ENCODE results near the gene MDN1. TPM values are rescaled to one million over a fixed set of nuclear protein-coding genes. Genes with fewer than 3 reads are reported as not detected.

MDN1 gene
- polyA plus RNA-seq, 2 of the 4 experiments (the other 2 are of a cell fraction): 6.4 to 20.5 TPM

Small RNAs within 50 kb of the gene (small RNA-seq; reads per million reads assigned to genes)
- gene DNAJC19P6 (0 reads per million in 6 experiments), gene RF00019 (0 reads per million in 6 experiments)

Other genes starting within 250 kb of the MDN1 start
- 37.5 and 56.0 TPM in 2 replicates for gene LYRM2, start 181.0 kb downstream of the MDN1 start, polyA plus RNA-seq (2011; rRNA removed)
- gene LYRM2, start 181.0 kb downstream of the MDN1 start, polyA plus RNA-seq (2017; fragmentation: RNase III; extraction: RNeasy Plus Mini Kit Qiagen cat#74134 plus additional on column Dnase treatment): 33.2 to 38.1 TPM (median 35.0 TPM) in 3 replicates
- 8.8 and 13.6 TPM in 2 replicates for gene CASP8AP2, start 10.1 kb upstream of the MDN1 start, polyA plus RNA-seq (2011; rRNA removed)
- gene CASP8AP2, start 10.1 kb upstream of the MDN1 start, polyA plus RNA-seq (2017; fragmentation: RNase III; extraction: RNeasy Plus Mini Kit Qiagen cat#74134 plus additional on column Dnase treatment): 7.1 to 8.2 TPM (median 7.5 TPM) in 3 replicates
- gene GJA10, start 74.7 kb upstream of the MDN1 start, polyA plus RNA-seq (2011; rRNA removed): not detected in 2 replicates
- not detected in 3 replicates for gene GJA10, start 74.7 kb upstream of the MDN1 start, polyA plus RNA-seq (2017; fragmentation: RNase III; extraction: RNeasy Plus Mini Kit Qiagen cat#74134 plus additional on column Dnase treatment)

Measured in A549 (cell line).